HG03095 (cell line): ENCODE data around the gene IGSF8.

ENCODE experiments used
- ATAC-seq: cut with Tn5 transposase; IDR thresholded peaks from one replicate; pipeline ENCODE4 v1.9.1; 2021; ENCODE audit warnings: moderate library complexity; ENCODE audit not compliant: unreplicated experiment

The IGSF8 gene

DNA sequence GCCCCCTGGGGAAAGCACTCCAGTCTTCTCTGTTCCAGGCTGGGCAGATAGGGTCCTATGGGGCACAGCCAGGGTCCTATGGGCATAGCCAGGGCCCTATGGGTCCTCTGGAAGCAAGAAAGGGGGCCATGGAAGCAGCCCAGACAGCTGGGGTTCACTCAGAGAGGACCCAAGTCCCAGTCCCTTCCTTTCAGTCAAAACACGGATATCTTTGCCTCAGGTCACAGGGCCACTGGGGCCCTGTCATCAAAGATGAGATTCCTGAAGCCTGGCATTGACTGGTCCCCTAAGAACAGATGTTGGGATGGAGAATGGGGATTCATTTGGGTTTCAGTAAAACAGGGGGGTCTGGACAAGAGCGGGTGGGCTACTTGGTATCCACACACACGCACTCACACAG is 8.5 kb downstream of the IGSF8 start:
- ATAC-seq: no peak

DNA sequence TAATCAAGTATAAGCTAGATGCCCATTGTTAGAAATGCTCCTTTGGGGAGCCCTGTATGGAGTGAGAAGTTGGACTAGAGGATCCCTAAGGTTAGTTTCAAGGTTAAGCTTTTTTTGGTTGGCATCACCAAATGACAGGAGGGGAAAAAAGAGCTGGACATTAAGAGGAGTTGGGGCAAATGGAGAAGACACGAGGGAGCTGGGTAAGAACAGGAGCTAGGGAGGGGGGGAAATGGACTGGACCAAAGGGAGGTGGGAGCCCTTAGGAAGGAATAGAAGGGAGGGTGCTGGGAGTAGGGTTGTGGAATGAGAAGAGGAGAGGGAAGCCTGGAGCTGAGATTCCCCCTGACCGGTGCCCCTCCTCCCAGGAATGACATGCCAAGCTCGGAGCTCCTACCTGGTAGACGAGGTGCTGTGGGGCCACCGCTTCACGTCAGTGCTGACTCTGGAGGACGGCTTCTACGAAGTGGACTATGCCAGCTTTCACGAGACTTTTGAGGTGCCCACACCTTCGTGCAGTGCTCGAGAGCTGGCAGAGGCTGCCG is 11.2 kb downstream of the IGSF8 start:
- no peak for ATAC-seq

DNA sequence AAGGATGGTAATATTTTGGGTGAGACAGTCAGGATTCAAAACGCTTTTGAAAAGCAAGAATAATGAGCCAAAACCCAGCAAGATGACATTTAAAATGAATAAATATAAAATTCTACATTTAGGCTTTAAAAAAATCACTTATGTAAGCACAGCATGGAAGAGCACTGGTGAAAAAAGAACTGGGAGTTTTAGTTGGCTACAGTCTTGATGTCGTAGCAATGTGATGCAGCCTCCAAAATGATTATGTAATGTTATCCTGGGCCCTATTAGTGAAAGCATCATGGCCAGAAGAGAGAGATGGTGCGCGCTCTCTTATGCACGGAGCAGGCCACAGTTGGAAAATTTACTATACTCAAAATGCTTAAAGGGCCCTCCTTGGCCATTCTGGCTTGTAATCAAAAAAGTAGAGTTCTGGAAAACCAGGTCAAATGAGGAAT is 11.9 kb downstream of the IGSF8 start:
- no peak for ATAC-seq

DNA sequence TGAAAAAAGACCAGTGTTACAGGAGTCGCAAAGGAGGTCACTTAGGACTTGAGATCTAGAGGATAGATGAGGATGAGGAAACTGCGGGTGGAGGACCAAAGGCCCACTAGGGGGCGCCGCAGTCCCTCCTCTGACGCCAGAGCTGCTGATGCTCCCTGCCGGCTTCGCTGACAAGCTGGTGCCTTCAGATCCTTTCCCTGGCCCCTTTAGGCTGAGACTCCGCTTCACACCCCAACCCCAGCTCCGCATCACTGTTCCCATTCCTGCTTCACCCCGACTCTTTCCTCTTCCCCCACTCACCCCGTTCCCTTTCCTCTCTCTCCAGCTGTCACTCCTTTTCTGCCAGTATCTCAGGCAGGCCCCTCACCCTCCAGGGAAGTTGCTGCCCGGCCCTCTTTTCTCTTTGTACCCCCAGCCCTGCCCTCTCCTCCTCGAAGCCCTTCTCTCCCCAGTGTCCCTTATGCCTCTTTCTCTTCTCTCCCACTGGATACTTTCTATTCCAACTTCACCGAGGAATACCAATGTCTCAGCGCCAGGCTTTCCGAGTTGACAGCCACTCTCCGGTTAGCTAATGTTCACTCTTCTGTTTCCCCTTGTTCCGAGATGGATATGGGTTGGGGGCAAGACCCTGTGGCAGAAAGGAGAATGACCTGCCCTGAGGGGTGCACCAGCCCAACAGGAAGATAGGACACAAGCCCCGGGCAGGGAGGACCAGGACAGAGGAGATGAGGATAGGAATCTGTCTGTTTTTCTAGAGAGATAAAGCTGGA is 12.5 kb downstream of the IGSF8 start:
- no peak for ATAC-seq

DNA sequence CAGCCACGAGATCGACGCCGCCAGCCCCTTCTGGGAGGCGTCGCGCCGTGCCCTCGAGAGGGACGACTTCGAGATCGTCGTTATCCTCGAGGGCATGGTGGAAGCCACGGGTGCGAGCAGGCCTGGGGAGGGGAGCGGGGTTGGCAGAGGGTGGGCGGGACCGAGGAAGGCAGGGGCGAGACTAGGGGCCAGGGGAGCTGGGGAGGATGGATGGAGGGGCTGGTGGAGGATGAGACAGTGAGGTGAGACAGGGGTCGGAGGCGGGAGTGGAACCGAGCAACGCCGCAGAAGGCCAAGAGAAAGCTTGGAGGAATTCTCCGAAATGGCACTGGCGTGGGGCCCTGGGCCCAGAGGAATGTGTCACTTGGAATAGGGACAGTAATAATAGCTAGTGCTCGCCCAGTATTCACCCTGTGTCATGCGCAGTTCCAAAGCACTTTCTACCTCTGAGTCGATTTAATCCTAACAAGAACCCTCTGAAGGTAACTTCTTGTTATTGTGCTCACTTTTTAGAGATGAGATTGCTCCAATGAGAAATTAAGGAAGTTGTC is 13.6 kb downstream of the IGSF8 start:
- no peak for ATAC-seq

DNA sequence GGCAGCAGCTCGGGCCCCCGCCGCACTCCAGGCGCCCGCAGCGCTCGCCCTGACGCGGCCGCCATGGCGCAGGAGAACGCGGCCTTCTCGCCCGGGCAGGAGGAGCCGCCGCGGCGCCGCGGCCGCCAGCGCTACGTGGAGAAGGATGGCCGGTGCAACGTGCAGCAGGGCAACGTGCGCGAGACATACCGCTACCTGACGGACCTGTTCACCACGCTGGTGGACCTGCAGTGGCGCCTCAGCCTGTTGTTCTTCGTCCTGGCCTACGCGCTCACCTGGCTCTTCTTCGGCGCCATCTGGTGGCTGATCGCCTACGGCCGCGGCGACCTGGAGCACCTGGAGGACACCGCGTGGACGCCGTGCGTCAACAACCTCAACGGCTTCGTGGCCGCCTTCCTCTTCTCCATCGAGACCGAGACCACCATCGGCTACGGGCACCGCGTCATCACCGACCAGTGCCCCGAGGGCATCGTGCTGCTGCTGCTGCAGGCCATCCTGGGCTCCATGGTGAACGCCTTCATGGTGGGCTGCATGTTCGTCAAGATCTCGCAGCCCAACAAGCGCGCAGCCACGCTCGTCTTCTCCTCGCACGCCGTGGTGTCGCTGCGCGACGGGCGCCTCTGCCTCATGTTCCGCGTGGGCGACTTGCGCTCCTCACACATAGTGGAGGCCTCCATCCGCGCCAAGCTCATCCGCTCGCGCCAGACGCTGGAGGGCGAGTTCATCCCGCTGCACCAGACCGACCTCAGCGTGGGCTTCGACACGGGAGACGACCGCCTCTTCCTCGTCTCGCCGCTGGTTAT is 14.2 kb downstream of the IGSF8 start:
- no peak for ATAC-seq

DNA sequence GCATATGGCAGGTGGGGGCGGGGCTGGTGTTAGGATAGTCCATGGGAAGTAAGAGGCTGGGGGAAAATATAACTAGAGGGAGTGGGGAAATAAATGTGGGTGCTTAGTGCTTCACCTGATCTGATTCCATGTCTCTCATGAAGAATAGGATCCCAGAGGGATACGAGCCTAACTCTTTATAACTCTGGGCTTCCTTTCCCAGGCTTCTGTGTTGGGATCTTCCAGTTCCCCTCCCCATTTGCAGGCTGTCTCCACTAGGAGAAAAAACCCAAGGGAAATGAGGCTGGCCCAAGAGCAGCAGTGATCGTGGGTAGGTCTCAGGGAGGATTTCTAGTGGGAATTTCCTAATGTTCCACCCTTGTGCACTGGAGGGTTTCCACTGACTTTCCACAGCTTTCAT is 15.5 kb downstream of the IGSF8 start:
- no peak for ATAC-seq

DNA sequence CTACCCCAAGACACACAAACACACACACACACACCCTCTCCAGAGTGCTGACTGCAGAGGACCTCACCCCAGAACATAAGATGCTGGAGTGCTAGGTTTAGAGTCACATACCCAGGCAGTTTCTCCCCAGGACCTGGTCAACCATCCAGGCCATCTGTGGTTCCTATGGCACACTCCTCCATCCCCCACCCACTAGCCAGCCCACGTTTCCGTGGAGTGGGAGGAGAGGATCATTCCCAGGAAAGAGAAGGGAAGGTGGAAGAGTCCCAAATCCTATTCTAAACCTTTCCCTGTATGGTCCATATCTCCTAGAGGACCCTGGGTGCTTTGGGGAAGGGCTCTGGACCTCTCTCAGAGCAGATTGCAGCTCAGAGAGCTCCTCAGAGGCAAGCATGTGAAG is 15.9 kb downstream of the IGSF8 start:
- ATAC-seq: no peak

DNA sequence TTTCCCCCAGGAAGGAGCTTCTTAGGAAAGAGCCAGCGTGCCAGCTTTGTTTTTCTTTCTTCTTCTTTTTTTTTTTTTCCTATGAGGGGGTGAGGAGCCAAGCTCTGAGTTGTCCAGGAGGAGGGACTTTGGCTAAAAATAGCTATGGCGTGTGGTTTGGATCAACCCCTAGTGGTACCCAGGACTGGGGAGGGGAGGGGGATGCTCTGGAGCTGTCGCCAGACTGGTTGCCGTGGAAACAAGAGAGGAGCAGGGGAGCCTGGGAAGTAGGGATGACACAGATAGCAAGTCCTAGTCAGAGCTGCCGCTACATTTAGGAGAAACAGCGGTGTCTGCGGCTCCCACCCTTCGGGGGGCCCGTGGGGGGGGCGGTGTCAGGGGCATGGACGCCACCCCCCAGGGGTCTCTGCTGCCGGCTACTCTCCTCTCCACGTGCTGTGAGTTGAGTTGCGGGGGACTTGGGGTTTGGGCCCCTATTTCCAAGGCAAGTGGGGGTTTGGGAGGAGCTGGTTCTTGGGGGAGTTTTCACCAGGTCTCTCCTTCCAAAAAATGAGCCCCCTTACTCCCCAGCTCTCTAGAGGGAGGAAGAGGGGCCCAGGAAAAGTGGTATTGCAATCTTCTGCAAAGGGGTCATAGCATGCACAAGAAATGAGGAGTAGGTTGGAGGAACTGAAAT is 17.0 kb downstream of the IGSF8 start, which contains the start of gene KCNJ9:
Gene KCNJ9 (plus strand): TSS at position 278 of the 676 bp plus-strand sequence. CDS start 2,493 bp downstream, outside the sequence.
- ATAC-seq: no peak

DNA sequence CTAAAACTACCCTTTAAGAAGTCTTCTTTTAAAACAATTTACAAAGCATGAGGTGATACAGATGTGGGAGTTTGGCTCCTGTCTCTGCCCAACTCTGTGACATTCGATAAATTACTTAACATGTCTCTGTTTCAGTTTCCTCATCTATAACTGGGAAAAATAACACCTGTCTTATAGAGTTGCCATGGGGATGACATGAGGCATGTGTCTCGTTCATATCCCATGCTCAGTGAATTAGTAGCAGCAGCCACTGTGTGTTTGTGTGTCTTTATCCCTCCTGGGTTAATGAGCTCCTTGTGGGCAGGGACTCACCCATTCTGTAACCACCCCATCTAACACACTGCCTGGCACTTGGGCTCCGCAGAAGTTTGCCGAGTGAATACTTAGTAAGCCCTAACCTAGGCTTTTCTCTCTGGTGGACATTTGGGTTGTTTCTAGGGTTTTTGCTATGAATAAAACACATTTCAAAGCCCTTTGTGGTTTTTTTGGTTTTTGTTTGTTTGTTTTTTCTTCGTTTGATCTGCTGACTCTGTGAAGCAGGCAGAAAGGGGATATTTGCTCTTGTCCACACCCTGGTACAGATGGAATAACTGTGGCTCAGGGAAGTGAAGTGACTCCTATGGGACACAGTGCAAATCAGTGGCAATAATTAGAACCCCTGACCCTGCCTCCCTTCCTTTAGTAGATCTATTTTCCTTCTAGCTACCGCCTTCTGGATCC is 17.9 kb downstream of the IGSF8 start:
- ATAC-seq: no peak

DNA sequence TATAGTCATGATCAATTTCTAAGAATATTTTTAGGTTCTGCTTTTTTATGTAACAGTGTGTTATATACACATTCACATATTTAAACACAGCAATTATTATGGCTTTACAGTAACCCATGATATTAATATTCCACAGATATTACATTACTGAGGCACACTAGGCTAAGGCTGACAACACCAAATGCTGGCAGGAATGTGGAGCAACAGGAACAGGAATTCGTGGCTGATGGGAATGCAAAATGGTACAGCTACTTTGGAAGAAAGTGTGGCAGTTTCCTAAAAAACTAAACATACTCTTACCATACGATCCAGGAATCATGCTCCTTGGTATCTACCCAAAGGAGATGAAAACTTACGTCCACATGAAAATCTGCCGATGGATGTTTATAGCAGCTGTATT is 19.0 kb downstream of the IGSF8 start:
- ATAC-seq: no peak

DNA sequence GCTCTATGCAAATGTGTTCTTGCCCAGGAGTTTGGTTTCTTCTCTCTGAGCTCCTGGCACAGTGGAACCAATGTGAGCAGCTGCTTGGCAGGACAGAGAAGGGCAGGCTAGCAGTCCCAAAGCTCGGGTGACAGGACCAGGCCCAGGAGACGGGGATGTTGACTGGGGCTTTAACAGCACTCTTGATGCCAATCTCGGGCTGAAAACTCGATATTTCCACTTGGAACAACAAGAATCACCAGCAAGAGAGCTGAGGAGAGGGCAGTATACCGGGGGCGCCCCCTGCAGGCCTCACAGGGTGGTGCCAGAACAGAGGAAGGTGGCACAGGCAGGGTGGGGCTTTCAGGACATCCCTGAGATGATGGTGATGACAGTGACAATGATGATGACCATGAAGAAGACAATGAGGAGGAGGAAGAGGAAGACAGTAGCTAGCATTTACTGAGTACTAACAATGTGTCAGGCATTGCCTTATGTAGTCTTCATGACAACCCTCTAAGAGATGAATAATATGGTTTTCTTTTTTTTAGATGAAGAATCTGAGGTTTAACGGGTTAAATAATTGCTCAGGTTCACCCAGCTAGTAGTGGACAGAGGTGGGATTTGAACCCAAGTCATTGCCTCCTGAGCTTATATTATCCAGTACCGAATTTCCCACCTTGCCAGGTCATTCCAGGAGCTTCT is 19.8 kb downstream of the IGSF8 start:
- ATAC-seq: no peak

DNA sequence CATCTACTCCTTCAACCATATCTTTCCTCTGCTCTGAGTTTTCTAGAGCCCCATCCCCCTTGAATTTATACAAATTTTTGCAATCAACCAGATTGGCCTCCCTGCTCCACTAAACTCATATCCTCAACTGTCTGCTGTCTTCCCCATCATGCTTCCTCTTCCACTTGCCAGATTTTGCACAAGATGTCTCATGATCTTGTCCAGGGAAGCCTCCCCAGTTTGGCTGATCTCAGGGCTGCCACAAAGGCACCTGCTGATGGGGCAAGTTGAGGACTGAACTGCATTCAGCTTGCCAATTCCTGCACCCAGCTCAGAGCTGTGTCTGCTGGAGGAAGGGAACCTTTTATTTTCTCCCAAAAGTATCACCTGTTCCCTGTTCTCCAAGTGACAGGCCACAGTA is 20.9 kb downstream of the IGSF8 start:
- ATAC-seq: no peak

DNA sequence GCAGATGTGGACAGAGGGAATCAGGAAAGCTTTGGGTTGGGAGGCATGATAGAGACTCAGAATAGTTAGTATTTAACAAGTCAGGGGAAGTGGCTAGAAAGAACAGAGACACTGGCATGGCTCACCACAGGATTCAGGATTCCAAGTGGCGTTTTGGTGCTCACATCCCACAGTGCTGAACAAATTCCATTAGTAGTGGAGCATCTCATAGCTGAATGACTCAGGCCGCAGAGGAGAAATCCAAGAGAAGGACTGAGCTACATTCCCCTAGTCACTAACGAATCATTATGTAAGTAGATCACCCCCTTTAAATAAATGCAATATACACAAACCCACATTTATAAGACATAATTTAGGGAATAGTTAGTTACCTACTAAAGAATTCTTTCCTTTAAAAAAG is 22.1 kb downstream of the IGSF8 start:
- no peak for ATAC-seq

DNA sequence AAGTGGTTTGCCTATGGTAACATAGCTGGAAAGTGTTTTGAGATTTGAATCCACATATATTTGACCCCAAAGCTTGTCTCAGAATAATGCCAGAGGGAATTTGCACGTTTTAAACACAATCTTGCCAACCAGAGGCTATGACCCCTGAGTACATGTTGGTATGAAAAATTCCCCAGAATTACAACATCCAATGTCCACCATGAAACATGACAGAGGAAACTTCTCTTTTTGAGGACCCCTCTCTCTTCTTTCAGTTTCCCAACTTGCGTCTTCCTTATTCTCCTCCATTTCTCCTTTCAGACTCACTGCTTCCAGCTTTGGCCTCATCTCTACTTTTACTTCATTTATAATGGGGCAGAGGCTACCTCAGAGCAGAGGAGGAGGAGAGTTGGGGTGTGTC is 22.6 kb downstream of the IGSF8 start:
- ATAC-seq: no peak

DNA sequence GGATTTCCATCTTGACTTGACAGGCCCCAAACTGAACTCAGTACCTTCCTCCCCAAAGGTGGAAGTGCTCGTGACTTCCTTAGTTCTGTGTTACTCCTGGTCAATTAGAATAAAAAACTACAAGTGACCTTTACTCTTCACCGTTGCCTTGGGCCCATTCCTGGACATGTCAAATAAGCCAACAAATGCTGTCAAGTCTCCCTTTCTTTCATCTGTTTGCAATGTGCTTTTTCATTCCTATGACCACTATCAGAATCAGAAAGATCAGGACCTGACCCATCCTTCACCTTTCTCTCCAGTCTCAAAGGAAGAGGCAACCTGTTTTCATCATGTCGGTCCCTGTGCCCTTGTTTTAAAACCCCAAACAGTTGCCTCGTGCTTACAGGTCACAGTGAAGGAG is 23.6 kb downstream of the IGSF8 start:
- no peak for ATAC-seq

DNA sequence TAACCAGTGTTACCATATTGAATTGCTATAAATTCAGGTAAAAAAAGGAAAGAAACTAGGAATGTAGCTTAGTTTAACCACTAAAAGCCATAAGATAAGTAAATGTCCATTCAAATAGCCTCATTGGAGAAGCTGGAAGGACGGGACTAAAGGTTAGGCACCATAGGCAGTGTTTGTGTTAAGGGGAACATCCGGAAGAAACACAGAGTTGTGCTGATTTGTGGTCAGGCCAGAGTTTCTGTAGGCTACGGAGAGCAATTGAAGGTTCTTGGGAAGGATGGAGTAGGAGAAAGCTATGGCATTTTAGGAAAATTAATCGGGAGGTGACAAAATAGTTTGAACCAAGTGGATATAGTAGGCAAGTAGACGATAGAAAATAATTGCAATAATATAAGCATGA is 27.1 kb downstream of the IGSF8 start:
- no peak for ATAC-seq

DNA sequence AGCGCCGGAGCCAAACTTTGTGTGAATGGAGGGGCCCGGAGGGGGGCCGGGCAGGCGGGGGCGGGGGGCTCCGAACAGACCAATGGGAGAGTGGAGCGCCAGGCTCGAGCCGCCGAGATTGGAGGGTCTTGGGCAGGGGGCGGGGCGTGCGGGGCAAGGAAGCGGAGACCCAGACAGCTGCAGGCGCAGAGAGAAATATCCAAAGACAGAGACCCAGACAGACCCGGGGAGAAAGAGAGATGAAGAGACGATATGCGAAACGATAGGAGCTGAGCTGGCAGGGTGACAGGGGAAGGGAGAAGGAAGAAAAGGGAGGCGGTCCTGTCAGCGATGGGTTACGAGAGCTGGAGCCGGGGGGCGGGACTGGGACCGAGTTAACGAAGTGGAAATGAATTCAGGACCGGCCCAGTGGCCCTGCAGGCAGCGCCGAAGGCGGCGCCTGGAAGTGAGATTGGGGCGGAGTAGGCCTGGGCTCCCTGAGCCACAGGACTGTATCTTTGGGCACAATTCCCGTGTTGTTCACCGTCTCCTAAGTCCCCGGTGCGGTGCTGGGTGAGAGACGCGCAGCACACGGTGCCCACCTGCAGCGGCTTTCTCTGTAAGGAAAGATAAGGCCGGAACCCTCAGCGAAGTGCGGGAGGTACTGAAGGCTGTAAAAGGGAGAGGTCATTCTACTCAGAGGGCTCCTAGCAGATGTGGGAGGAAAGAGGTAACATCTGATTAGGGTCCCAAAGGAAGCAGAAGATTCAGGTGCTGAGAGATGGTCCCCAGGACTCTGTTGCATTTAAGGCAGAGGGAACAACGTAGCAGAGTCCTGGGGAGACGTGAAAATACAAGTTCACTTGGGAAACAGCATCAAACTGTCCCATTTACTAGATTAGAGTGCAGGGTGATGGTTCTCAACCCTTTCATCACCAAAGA is 27.9 kb downstream of the IGSF8 start:
- no peak for ATAC-seq
